ENCODE results near the gene ERVH48-1. TPM values are rescaled to one million over a fixed set of nuclear protein-coding genes. Genes with fewer than 3 reads are reported as not detected.
"Not testable (repeated sequence)": the region's sequence is repeated elsewhere in the genome, so short reads cannot be mapped to it uniquely, and the experiment has no call there.

ERVH48-1 gene
- total and polyA plus RNA-seq, 4 donors: 0.02 to 1.1 (median 0.15) TPM

DNA sequence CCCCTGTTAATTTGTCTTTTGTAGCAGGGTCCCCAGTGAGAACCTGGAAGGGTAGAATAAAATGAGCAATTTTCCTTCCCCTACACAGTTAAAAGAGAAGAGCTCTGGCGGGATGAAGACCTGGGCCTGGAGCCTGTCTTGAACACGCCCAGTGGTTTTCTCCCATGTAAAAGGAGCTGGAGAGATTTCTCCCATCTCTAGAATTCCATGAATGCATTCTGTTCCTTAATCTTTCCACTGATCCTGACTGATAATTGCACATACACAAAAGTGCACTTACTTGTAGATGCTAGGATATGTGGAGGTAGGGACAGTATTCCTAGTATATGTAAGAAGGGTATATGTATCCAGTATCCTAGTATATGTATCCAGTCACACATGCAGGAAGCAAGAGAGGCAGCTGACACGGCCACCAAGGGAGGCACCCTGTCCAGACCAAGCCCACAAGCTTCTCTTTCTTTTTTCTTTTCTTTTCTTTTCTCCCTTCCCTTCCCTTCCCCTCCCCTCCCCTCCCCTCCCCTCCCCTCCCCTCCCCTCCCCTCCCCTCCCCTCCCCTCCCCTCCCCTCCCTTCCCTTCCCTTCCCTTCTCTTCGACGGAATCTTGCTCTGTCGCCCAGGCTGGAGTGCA is 37.1 kb upstream of the ERVH48-1 start:
- WGBS, 2 donors: 80 to 83% methylated on average over 3 to 4 of the region's 6 CpGs
- DNase-seq (no peak), ATAC-seq (ENCODE audit: insufficient read depth, low FRiP score) (no peak)
- no peak overlapping the region for H3K4me3 ChIP-seq
- H3K36me3 ChIP-seq (ENCODE audit: control insufficient read depth in 4 of 4, insufficient read depth in 4 of 4, low read length in 4 of 4): no peaks in the 10 kb centered on the region
- H3K9ac ChIP-seq (ENCODE audit: insufficient read depth in 1 of 2, low read length in 2 of 2): no peak overlapping the region
- no peaks in the 10 kb centered on the region for H3K27me3 ChIP-seq (ENCODE audit: control insufficient read depth in 3 of 3, insufficient read depth in 3 of 3, low read length in 2 of 3)
- no peaks in the 10 kb centered on the region for H3K4me1 ChIP-seq (ENCODE audit: control insufficient read depth in 5 of 5, insufficient read depth in 5 of 5, low read length in 5 of 5)
- no peaks in the 10 kb centered on the region for H3K9me3 ChIP-seq (ENCODE audit: control insufficient read depth in 4 of 4, insufficient read depth in 3 of 4, low read length in 3 of 4)
- TF ChIP-seq, protein P1, sequence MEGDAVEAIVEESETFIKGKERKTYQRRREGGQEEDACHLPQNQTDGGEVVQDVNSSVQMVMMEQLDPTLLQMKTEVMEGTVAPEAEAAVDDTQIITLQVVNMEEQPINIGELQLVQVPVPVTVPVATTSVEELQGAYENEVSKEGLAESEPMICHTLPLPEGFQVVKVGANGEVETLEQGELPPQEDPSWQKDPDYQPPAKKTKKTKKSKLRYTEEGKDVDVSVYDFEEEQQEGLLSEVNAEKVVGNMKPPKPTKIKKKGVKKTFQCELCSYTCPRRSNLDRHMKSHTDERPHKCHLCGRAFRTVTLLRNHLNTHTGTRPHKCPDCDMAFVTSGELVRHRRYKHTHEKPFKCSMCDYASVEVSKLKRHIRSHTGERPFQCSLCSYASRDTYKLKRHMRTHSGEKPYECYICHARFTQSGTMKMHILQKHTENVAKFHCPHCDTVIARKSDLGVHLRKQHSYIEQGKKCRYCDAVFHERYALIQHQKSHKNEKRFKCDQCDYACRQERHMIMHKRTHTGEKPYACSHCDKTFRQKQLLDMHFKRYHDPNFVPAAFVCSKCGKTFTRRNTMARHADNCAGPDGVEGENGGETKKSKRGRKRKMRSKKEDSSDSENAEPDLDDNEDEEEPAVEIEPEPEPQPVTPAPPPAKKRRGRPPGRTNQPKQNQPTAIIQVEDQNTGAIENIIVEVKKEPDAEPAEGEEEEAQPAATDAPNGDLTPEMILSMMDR (IDR thresholded peaks at IDR 0.05; ENCODE audit: control extremely low read depth, extremely low read depth): no peak
- H3K27ac ChIP-seq (ENCODE audit: low read depth in 1 of 2, low read length in 1 of 2): no peak overlapping the region

DNA sequence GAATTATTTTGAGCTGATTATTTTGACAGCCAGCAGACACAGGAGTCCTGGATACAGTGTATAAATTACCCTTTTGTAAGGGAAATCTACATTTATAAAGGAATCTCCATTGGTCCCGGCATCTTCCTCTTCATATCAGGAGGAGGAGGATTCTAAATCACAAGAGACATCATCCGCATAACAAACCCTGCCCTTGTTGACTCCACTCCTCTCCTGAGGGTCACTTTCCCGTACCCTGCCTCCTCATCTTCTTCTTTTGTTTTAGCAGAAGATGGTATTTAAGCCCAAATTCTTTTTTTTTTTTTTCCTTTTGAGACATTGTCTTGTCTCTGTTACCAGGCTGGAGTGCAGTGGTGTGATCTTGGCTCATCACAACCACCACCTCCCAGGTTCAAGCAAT is 34.3 kb upstream of the ERVH48-1 start:
- Histone ChIP-seq H3K9me3 (ENCODE audit: control insufficient read depth in 4 of 4, insufficient read depth in 3 of 4, low read length in 3 of 4) (no peaks in the 10 kb centered on the region), H3K36me3 (ENCODE audit: control insufficient read depth in 4 of 4, insufficient read depth in 4 of 4, low read length in 4 of 4) (no peaks in the 10 kb centered on the region), H3K27me3 (ENCODE audit: control insufficient read depth in 3 of 3, insufficient read depth in 3 of 3, low read length in 2 of 3) (no peaks in the 10 kb centered on the region), H3K9ac (ENCODE audit: insufficient read depth in 1 of 2, low read length in 2 of 2) (no peak overlapping the region), H3K27ac (ENCODE audit: low read depth in 1 of 2, low read length in 1 of 2) (no peak overlapping the region), H3K4me1 (ENCODE audit: control insufficient read depth in 5 of 5, insufficient read depth in 5 of 5, low read length in 5 of 5) (peaks cover 0 to 11% (median 0%) of the 10 kb centered on the region in 5 donors), H3K4me3 (no peak overlapping the region)
- no peak for DNase-seq
- TF ChIP-seq, protein P1 (IDR thresholded peaks at IDR 0.05; ENCODE audit: control extremely low read depth, extremely low read depth): no peak
- no peak for ATAC-seq (ENCODE audit: insufficient read depth, low FRiP score)
- WGBS, 2 donors: 89 to 92% methylated on average over 3 of the region's 3 CpGs

DNA sequence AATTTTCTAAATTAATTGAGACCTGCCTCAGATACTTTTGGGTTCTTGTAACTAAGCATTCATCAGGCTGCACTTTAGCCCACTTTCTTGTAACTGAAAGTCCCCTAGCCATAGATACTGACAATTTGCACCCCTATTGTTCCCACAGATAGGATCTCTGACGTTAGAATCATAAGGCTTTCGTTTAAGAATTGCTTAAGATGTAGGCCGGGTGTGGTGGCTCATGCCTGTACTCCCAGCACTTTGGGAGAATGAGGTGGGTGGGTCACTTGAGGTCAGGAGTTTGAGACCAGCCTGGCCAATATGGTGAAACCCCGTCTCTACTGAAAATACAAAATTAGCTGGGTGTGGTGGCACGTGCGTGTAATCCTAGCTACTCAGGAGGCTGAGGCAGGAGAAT is 32.7 kb upstream of the ERVH48-1 start:
- H3K27ac ChIP-seq (ENCODE audit: low read depth in 1 of 2, low read length in 1 of 2); H3K9me3 ChIP-seq (ENCODE audit: control insufficient read depth in 4 of 4, insufficient read depth in 3 of 4, low read length in 3 of 4); H3K36me3 ChIP-seq (ENCODE audit: control insufficient read depth in 4 of 4, insufficient read depth in 4 of 4, low read length in 4 of 4); DNase-seq; H3K9ac ChIP-seq (ENCODE audit: insufficient read depth in 1 of 2, low read length in 2 of 2); H3K27me3 ChIP-seq (ENCODE audit: control insufficient read depth in 3 of 3, insufficient read depth in 3 of 3, low read length in 2 of 3); H3K4me3 ChIP-seq; ATAC-seq (ENCODE audit: insufficient read depth, low FRiP score): not testable (repeated sequence)
- peaks cover 0 to 11% (median 0%) of the 10 kb centered on the region in 5 donors for H3K4me1 ChIP-seq (ENCODE audit: control insufficient read depth in 5 of 5, insufficient read depth in 5 of 5, low read length in 5 of 5)
- WGBS, 2 donors: 72 to 80% methylated on average over 6 of the region's 6 CpGs

DNA sequence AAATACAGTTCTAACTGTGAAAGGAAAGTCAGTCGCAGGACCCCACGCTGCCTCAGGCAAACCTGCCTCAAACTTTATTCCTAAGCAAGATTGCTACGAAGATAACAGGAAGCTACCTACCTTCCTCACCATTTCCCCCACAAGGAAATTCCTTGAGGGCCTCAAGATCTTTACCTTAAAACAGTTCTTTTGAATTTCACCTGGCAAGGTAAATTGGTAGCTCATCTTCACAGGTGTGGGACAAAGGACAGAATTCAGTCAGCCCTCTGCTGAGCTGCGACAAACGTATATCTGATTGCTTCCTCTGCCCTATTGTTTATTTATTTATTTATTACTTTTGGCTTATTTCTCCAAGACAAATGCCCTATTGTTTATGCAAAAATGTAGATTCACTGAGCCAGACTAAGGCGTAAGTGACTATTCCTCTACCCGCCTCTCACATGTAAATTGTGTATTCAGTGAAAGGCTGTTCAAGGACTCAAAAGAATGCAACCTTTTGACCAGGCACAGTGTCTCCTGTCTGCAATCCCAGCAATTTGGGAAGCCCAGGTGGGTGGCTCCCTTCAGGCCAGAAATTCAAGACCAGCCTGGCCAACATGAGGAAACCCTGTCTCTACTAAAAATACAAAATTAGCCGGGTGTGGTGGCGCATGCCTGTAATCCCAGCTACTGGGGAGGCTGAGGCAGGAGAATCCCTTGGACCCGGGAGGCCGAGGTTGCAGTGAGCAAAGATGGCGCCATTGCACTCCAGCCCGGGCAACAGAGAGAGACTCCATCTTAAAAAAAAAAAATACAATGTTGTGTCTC is 31.6 kb upstream of the ERVH48-1 start:
- WGBS, 2 donors: 87 to 90% methylated on average over 13 of the region's 13 CpGs
- Histone ChIP-seq H3K9me3 (ENCODE audit: control insufficient read depth in 4 of 4, insufficient read depth in 3 of 4, low read length in 3 of 4) (no peaks in the 10 kb centered on the region), H3K9ac (ENCODE audit: insufficient read depth in 1 of 2, low read length in 2 of 2) (no peak overlapping the region), H3K4me1 (ENCODE audit: control insufficient read depth in 5 of 5, insufficient read depth in 5 of 5, low read length in 5 of 5) (peaks cover 0 to 11% (median 0%) of the 10 kb centered on the region in 5 donors), H3K27me3 (ENCODE audit: control insufficient read depth in 3 of 3, insufficient read depth in 3 of 3, low read length in 2 of 3) (no peaks in the 10 kb centered on the region), H3K36me3 (ENCODE audit: control insufficient read depth in 4 of 4, insufficient read depth in 4 of 4, low read length in 4 of 4) (no peaks in the 10 kb centered on the region), H3K27ac (ENCODE audit: low read depth in 1 of 2, low read length in 1 of 2) (no peak overlapping the region), H3K4me3 (no peak overlapping the region)
- no peak for DNase-seq
- TF ChIP-seq, protein P1 (IDR thresholded peaks at IDR 0.05; ENCODE audit: control extremely low read depth, extremely low read depth): no peak
- no peak for ATAC-seq (ENCODE audit: insufficient read depth, low FRiP score)

DNA sequence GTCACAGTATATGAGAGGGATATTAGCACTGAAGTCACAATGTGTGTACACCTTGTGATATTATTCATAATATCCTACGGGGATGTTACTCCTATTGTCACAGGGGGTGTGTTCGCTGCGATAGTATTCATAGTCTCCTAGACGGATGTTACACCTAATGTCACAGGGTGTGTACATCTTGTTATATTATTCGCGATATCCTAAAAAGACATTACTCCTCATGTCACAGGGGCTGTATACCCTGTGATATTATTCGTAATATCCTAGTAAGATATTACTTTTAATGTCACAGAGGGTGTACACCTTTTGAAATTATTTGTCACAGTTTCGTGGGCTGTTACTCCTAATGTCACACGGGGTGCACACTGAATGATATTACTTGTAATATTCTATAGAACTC is 25.8 kb upstream of the ERVH48-1 start:
- not testable (repeated sequence) for ATAC-seq (ENCODE audit: insufficient read depth, low FRiP score); H3K9ac ChIP-seq (ENCODE audit: insufficient read depth in 1 of 2, low read length in 2 of 2); H3K4me1 ChIP-seq (ENCODE audit: control insufficient read depth in 5 of 5, insufficient read depth in 5 of 5, low read length in 5 of 5); H3K27me3 ChIP-seq (ENCODE audit: control insufficient read depth in 3 of 3, insufficient read depth in 3 of 3, low read length in 2 of 3); H3K4me3 ChIP-seq; H3K36me3 ChIP-seq (ENCODE audit: control insufficient read depth in 4 of 4, insufficient read depth in 4 of 4, low read length in 4 of 4); H3K27ac ChIP-seq (ENCODE audit: low read depth in 1 of 2, low read length in 1 of 2); DNase-seq; H3K9me3 ChIP-seq (ENCODE audit: control insufficient read depth in 4 of 4, insufficient read depth in 3 of 4, low read length in 3 of 4)
- 96 to 97% methylated on average over 9 of the region's 9 CpGs for WGBS, 2 donors

All from lung (tissue), 12 donors.